ENCODE measurements around the gene ANGPTL8. TPM values are rescaled to one million over a fixed set of nuclear protein-coding genes. Genes with fewer than 3 reads are reported as not detected.

The ANGPTL8 gene
- total and polyA plus RNA-seq, 2 experiments from 2014 or later: not detected

GRCh38 chr19:11200015-11200574 lies 39.3 kb upstream of the ANGPTL8 start (continued):
- TF ChIP-seq ZNF331 (CRISPR knock-in tag; IDR thresholded peaks at IDR 0.05; ENCODE audit: low read depth): no peak
- TF ChIP-seq CREB1 (CRISPR knock-in tag; IDR thresholded peaks at IDR 0.05; ENCODE audit: low read depth): no peak
- no peak for TF ChIP-seq ZNF114 (CRISPR knock-in tag; IDR thresholded peaks at IDR 0.05)

GRCh38 chr19:11200931-11201330 lies 38.5 kb upstream of the ANGPTL8 start:
- Histone ChIP-seq H3K4me3 (no peak overlapping the region), H3F3A (replicated peaks; ENCODE audit: low read depth) (peaks cover 30% of the 10 kb centered on the region), H3K36me3 (ENCODE audit: insufficient read depth) (no peaks in the 10 kb centered on the region), H3K79me2 (replicated peaks; ENCODE audit: insufficient read depth) (no peaks in the 10 kb centered on the region), H3K4me1 (ENCODE audit: insufficient read depth) (no peaks in the 10 kb centered on the region; the same call in 1 of the 2 replicates), H3K27me3 (ENCODE audit: insufficient read depth) (no peaks in the 10 kb centered on the region), H3K4me2 (no peak overlapping the region), H2AFZ (no peak overlapping the region), H4K20me1 (replicated peaks; ENCODE audit: insufficient read depth) (no peaks in the 10 kb centered on the region), H3K9me2 (ENCODE audit: insufficient read depth) (no peaks in the 10 kb centered on the region), H3K27ac (ENCODE audit: low read depth) (no peak overlapping the region)
- ATAC-seq: no peak
- Mint-ChIP-seq H3K4me1 (peaks cover 3% of the 10 kb centered on the region; the same call in 2 of the 3 replicates), H3K36me3 (ENCODE audit: low read depth) (peaks cover 7% of the 10 kb centered on the region; the same call in 2 of the 3 replicates), H3K9me3 (no peaks in the 10 kb centered on the region), H3K4me3 (no peak overlapping the region), H3K27me3 (ENCODE audit: insufficient read depth, low read depth, poor library complexity) (peaks cover 11% of the 10 kb centered on the region), H3K27ac (no peak overlapping the region)
- DNase-seq (ENCODE audit: low spot score): no peak
- TF ChIP-seq EZH2 (IDR thresholded peaks at IDR 0.05; ENCODE audit: low read depth, unreplicated experiment) (no peak), CREB1 (CRISPR knock-in tag; IDR thresholded peaks at IDR 0.05; ENCODE audit: low read depth) (no peak), NANOG (IDR thresholded peaks at IDR 0.05; ENCODE audit: borderline replicate concordance) (no peak)

DNA sequence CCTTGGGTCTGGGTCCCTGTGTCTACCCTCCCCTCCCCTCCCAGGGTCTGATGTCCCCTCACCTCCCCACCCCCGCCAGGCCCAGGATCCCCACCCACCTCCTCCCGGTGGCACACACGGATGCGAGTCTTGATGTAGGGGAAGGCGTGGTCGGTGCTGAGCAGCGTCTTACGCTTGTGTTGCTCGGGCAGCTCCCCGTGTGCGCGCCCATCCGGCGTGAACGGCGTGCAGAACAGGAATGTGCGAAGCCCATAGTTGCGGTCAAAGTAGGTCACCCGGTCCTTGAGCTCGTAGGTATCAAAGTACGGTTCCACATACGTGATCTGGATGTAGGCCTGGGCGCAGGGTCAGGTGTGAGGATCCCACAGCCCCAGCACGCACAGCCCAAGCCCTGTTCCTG lies 37.6 kb upstream of the ANGPTL8 start:
- Histone ChIP-seq H3K36me3 (ENCODE audit: insufficient read depth) (no peaks in the 10 kb centered on the region), H3K4me3 (no peak overlapping the region), H3K27me3 (ENCODE audit: insufficient read depth) (no peaks in the 10 kb centered on the region), H3K4me1 (ENCODE audit: insufficient read depth) (no peaks in the 10 kb centered on the region; the same call in 1 of the 2 replicates), H3K79me2 (replicated peaks; ENCODE audit: insufficient read depth) (no peaks in the 10 kb centered on the region), H3K9me2 (ENCODE audit: insufficient read depth) (no peaks in the 10 kb centered on the region), H4K20me1 (replicated peaks; ENCODE audit: insufficient read depth) (no peaks in the 10 kb centered on the region), H3K4me2 (no peak overlapping the region), H3F3A (replicated peaks; ENCODE audit: low read depth) (peaks cover 27% of the 10 kb centered on the region), H2AFZ (no peak overlapping the region), H3K27ac (ENCODE audit: low read depth) (no peak overlapping the region)
- Mint-ChIP-seq H3K4me1 (peaks cover 3% of the 10 kb centered on the region; the same call in 2 of the 3 replicates), H3K27ac (no peak overlapping the region), H3K4me3 (no peak overlapping the region), H3K9me3 (no peaks in the 10 kb centered on the region), H3K27me3 (ENCODE audit: insufficient read depth, low read depth, poor library complexity) (peaks cover 11% of the 10 kb centered on the region), H3K36me3 (ENCODE audit: low read depth) (peaks cover 10% of the 10 kb centered on the region; the same call in 2 of the 3 replicates)
- ATAC-seq (no peak), DNase-seq (ENCODE audit: low spot score) (no peak)
- TF ChIP-seq STAT1 (IDR thresholded peaks at IDR 0.05; ENCODE audit: unreplicated experiment) (no peak), ZNF114 (CRISPR knock-in tag; IDR thresholded peaks at IDR 0.05) (no peak), CREB1 (CRISPR knock-in tag; IDR thresholded peaks at IDR 0.05; ENCODE audit: low read depth) (no peak)
- TF ChIP-seq, protein P1, sequence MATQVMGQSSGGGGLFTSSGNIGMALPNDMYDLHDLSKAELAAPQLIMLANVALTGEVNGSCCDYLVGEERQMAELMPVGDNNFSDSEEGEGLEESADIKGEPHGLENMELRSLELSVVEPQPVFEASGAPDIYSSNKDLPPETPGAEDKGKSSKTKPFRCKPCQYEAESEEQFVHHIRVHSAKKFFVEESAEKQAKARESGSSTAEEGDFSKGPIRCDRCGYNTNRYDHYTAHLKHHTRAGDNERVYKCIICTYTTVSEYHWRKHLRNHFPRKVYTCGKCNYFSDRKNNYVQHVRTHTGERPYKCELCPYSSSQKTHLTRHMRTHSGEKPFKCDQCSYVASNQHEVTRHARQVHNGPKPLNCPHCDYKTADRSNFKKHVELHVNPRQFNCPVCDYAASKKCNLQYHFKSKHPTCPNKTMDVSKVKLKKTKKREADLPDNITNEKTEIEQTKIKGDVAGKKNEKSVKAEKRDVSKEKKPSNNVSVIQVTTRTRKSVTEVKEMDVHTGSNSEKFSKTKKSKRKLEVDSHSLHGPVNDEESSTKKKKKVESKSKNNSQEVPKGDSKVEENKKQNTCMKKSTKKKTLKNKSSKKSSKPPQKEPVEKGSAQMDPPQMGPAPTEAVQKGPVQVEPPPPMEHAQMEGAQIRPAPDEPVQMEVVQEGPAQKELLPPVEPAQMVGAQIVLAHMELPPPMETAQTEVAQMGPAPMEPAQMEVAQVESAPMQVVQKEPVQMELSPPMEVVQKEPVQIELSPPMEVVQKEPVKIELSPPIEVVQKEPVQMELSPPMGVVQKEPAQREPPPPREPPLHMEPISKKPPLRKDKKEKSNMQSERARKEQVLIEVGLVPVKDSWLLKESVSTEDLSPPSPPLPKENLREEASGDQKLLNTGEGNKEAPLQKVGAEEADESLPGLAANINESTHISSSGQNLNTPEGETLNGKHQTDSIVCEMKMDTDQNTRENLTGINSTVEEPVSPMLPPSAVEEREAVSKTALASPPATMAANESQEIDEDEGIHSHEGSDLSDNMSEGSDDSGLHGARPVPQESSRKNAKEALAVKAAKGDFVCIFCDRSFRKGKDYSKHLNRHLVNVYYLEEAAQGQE (IDR thresholded peaks at IDR 0.05; ENCODE audit: unreplicated experiment): no peak
- TF ChIP-seq, protein P2, sequence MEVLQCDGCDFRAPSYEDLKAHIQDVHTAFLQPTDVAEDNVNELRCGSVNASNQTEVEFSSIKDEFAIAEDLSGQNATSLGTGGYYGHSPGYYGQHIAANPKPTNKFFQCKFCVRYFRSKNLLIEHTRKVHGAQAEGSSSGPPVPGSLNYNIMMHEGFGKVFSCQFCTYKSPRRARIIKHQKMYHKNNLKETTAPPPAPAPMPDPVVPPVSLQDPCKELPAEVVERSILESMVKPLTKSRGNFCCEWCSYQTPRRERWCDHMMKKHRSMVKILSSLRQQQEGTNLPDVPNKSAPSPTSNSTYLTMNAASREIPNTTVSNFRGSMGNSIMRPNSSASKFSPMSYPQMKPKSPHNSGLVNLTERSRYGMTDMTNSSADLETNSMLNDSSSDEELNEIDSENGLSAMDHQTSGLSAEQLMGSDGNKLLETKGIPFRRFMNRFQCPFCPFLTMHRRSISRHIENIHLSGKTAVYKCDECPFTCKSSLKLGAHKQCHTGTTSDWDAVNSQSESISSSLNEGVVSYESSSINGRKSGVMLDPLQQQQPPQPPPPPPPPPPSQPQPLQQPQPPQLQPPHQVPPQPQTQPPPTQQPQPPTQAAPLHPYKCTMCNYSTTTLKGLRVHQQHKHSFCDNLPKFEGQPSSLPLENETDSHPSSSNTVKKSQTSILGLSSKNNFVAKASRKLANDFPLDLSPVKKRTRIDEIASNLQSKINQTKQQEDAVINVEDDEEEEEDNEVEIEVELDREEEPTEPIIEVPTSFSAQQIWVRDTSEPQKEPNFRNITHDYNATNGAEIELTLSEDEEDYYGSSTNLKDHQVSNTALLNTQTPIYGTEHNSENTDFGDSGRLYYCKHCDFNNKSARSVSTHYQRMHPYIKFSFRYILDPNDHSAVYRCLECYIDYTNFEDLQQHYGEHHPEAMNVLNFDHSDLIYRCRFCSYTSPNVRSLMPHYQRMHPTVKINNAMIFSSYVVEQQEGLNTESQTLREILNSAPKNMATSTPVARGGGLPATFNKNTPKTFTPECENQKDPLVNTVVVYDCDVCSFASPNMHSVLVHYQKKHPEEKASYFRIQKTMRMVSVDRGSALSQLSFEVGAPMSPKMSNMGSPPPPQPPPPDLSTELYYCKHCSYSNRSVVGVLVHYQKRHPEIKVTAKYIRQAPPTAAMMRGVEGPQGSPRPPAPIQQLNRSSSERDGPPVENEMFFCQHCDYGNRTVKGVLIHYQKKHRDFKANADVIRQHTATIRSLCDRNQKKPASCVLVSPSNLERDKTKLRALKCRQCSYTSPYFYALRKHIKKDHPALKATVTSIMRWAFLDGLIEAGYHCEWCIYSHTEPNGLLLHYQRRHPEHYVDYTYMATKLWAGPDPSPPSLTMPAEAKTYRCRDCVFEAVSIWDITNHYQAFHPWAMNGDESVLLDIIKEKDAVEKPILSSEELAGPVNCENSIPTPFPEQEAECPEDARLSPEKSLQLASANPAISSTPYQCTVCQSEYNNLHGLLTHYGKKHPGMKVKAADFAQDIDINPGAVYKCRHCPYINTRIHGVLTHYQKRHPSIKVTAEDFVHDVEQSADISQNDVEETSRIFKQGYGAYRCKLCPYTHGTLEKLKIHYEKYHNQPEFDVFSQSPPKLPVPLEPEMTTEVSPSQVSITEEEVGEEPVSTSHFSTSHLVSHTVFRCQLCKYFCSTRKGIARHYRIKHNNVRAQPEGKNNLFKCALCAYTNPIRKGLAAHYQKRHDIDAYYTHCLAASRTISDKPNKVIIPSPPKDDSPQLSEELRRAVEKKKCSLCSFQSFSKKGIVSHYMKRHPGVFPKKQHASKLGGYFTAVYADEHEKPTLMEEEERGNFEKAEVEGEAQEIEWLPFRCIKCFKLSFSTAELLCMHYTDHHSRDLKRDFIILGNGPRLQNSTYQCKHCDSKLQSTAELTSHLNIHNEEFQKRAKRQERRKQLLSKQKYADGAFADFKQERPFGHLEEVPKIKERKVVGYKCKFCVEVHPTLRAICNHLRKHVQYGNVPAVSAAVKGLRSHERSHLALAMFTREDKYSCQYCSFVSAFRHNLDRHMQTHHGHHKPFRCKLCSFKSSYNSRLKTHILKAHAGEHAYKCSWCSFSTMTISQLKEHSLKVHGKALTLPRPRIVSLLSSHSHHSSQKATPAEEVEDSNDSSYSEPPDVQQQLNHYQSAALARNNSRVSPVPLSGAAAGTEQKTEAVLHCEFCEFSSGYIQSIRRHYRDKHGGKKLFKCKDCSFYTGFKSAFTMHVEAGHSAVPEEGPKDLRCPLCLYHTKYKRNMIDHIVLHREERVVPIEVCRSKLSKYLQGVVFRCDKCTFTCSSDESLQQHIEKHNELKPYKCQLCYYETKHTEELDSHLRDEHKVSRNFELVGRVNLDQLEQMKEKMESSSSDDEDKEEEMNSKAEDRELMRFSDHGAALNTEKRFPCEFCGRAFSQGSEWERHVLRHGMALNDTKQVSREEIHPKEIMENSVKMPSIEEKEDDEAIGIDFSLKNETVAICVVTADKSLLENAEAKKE (CRISPR knock-in tag; IDR thresholded peaks at IDR 0.05): no peak
